ENCODE data around the gene MEIS1. TPM values are rescaled to one million over a fixed set of nuclear protein-coding genes. Genes with fewer than 3 reads are reported as not detected.
A peak's percentile ranks its signal among the peaks of the same experiment; 100 is the strongest.

The MEIS1 gene
- total RNA-seq, 1 experiment from 2014 or later: 89.4 TPM

GRCh38 chr2:66580166-66581049 is 145.5 kb downstream of the MEIS1 start:
- H3K9me3 ChIP-seq (ENCODE audit: low read depth, low read length, poor library complexity, severe bottlenecking): no peaks in the 10 kb centered on the region
- no peaks in the 10 kb centered on the region for H3K36me3 ChIP-seq (ENCODE audit: insufficient read depth, low read length, poor library complexity, severe bottlenecking)
- ChIA-PET CTCF (no interaction called here), POLR2A (ENCODE audit: low non-redundant PET) (interaction anchor here (0.7 kb wide), 2 partner anchors 292 to 1070 kb away, joined by 5 to 8 read pairs; no protein-coding TSS in a partner anchor)
- H3K4me3 ChIP-seq (ENCODE audit: low read depth, low read length, poor library complexity, severe bottlenecking): peak overlapping the region; percentile 65
- intact Hi-C loops (cut with micrococcal nuclease; ENCODE audit: unreplicated experiment): loop anchor here (5.0 kb wide), 1 partner anchor 897 kb away; no protein-coding TSS in a partner anchor
- BruUV-seq (replicated peaks): TSS peak; percentile 35
- no peaks in the 10 kb centered on the region for H3K27me3 ChIP-seq (replicated peaks; ENCODE audit: insufficient read depth, low read depth, low read length, poor library complexity)
- H3K27ac ChIP-seq (ENCODE audit: low read depth, low read length, poor library complexity, severe bottlenecking): peak overlapping the region; percentile 92
- TF ChIP-seq CTCF (conservative IDR thresholded peaks at IDR 0.05; ENCODE audit: low read depth, low read length) (no peak), EZH2 (IDR thresholded peaks at IDR 0.05; ENCODE audit: borderline replicate concordance, low read depth, low read length, poor library complexity, severe bottlenecking) (no peak)
- DNase-seq (ENCODE audit: low spot score): no peak
- peaks cover 65% of the 10 kb centered on the region for H3K4me1 ChIP-seq (ENCODE audit: insufficient read depth, low read length, poor library complexity, severe bottlenecking)

GRCh38 chr2:66581339-66582103 is 146.6 kb downstream of the MEIS1 start:
- ChIA-PET POLR2A (ENCODE audit: low non-redundant PET) (interaction anchor here (0.7 kb wide), 1 partner anchor 291 kb away, joined by 8 read pairs; no protein-coding TSS in a partner anchor), CTCF (interaction anchor here (0.6 kb wide), 1 partner anchor 186 kb away, joined by 3 read pairs; no protein-coding TSS in a partner anchor)
- DNase-seq (ENCODE audit: low spot score): peak; percentile 70
- Histone ChIP-seq H3K4me1 (ENCODE audit: insufficient read depth, low read length, poor library complexity, severe bottlenecking) (peaks cover 62% of the 10 kb centered on the region), H3K4me3 (ENCODE audit: low read depth, low read length, poor library complexity, severe bottlenecking) (peak overlapping the region; percentile 65), H3K9me3 (ENCODE audit: low read depth, low read length, poor library complexity, severe bottlenecking) (no peaks in the 10 kb centered on the region), H3K27ac (ENCODE audit: low read depth, low read length, poor library complexity, severe bottlenecking) (peak overlapping the region; percentile 92), H3K27me3 (replicated peaks; ENCODE audit: insufficient read depth, low read depth, low read length, poor library complexity) (no peaks in the 10 kb centered on the region), H3K36me3 (ENCODE audit: insufficient read depth, low read length, poor library complexity, severe bottlenecking) (no peaks in the 10 kb centered on the region)
- TF ChIP-seq CTCF (conservative IDR thresholded peaks at IDR 0.05; ENCODE audit: low read depth, low read length) (no peak), EZH2 (IDR thresholded peaks at IDR 0.05; ENCODE audit: borderline replicate concordance, low read depth, low read length, poor library complexity, severe bottlenecking) (no peak)
- intact Hi-C loops (cut with micrococcal nuclease; ENCODE audit: unreplicated experiment): loop anchor here (5.0 kb wide), 1 partner anchor 896 kb away; no protein-coding TSS in a partner anchor
- no TSS peak for BruUV-seq (replicated peaks)

GRCh38 chr2:66582104-66582986 is 147.4 kb downstream of the MEIS1 start:
- Histone ChIP-seq H3K4me1 (ENCODE audit: insufficient read depth, low read length, poor library complexity, severe bottlenecking) (peaks cover 58% of the 10 kb centered on the region), H3K4me3 (ENCODE audit: low read depth, low read length, poor library complexity, severe bottlenecking) (peak overlapping the region; percentile 65), H3K27ac (ENCODE audit: low read depth, low read length, poor library complexity, severe bottlenecking) (peak overlapping the region; percentile 92), H3K9me3 (ENCODE audit: low read depth, low read length, poor library complexity, severe bottlenecking) (no peaks in the 10 kb centered on the region), H3K36me3 (ENCODE audit: insufficient read depth, low read length, poor library complexity, severe bottlenecking) (no peaks in the 10 kb centered on the region), H3K27me3 (replicated peaks; ENCODE audit: insufficient read depth, low read depth, low read length, poor library complexity) (no peaks in the 10 kb centered on the region)
- BruUV-seq (replicated peaks): no TSS peak
- POLR2A ChIA-PET (ENCODE audit: low non-redundant PET): no interaction called here
- TF ChIP-seq EZH2 (IDR thresholded peaks at IDR 0.05; ENCODE audit: borderline replicate concordance, low read depth, low read length, poor library complexity, severe bottlenecking) (no peak), CTCF (conservative IDR thresholded peaks at IDR 0.05; ENCODE audit: low read depth, low read length) (no peak)
- intact Hi-C loops (cut with micrococcal nuclease; ENCODE audit: unreplicated experiment): loop anchor here (5.0 kb wide), 1 partner anchor 895 kb away; no protein-coding TSS in a partner anchor
- CTCF ChIA-PET: no interaction called here
- peak; percentile 18 for DNase-seq (ENCODE audit: low spot score)
